SK-N-SH (cell line): ENCODE measurements around the gene AGO1. TPM values are rescaled to one million over a fixed set of nuclear protein-coding genes. Genes with fewer than 3 reads are reported as not detected.

ENCODE experiments used
- CTCF ChIA-PET: fragments of 300-600, 350-600 bp; formaldehyde crosslinking; extraction: SDS; loops from one replicate; lab custom pipeline; 2021; lab: Yijun Ruan, JAX
- POLR2A ChIA-PET: fragments of 350-600 bp; sonication (Branson Sonifier 250); formaldehyde crosslinking; extraction: SDS; loops from one replicate; lab custom pipeline; 2020; ENCODE audit warnings: antibody characterized with exemption, inconsistent platforms; lab: Yijun Ruan, JAX
- DNase-seq: peaks from one replicate; pipeline ENCODE4 v3.0.0; 2012
- H2AFZ ChIP-seq: fragments of 200-600 bp; sonication (generic); 2 replicates; pipeline ENCODE4 v1.8.1; 2016; ENCODE audit warnings: antibody characterized with exemption, mild to moderate bottlenecking, low read depth
- H3F3A ChIP-seq: fragments of 200-600 bp; sonication (generic); replicated peaks from 2 replicates; pipeline ENCODE3; 2016; ENCODE audit warnings: antibody characterized with exemption, mild to moderate bottlenecking; ENCODE audit not compliant: insufficient read depth
- H3K27ac ChIP-seq, 2 experiments: fragments of 200-500 bp in 1 of 2; fragments of 200-600 bp in 1 of 2; sonication (Bioruptor generic) in 1 of 2; sonication (generic), shearing (Covaris generic) in 1 of 2; 2 replicates each; pipeline versions ENCODE4 v1.5.1 to v1.6.1; 2014 to 2016; ENCODE audit warnings: low read depth in 2 of 2, inconsistent platforms in 1 of 2, low read length in 1 of 2, mild to moderate bottlenecking in 1 of 2, mixed read lengths in 1 of 2
- H3K27me3 ChIP-seq: fragments of 200-600 bp; sonication (generic), shearing (Covaris generic); 2 replicates; pipeline ENCODE4 v1.6.1; 2016; ENCODE audit warnings: mixed run types; ENCODE audit not compliant: insufficient read depth
- H3K36me3 ChIP-seq, 2 experiments: fragments of 200-500 bp in 1 of 2; fragments of 200-600 bp in 1 of 2; sonication (Bioruptor generic) in 1 of 2; sonication (generic) in 1 of 2; replicated peaks in 1 of 2; 2 replicates each; pipeline versions ENCODE3 to v1.5.1; 2014 to 2016; ENCODE audit warnings: low read length in 1 of 2, mild to moderate bottlenecking in 1 of 2; ENCODE audit not compliant: insufficient read depth in 2 of 2, control insufficient read depth in 1 of 2
- H3K4me1 ChIP-seq, 2 experiments: fragments of 200-500 bp in 1 of 2; fragments of 200-600 bp in 1 of 2; sonication (Bioruptor generic) in 1 of 2; sonication (generic), shearing (Covaris generic) in 1 of 2; 2 replicates each; pipeline versions ENCODE4 v1.5.1 to v1.6.1; 2014 to 2016; ENCODE audit warnings: low read depth in 1 of 2, low read length in 1 of 2, mixed run types in 1 of 2; ENCODE audit not compliant: insufficient read depth in 2 of 2, control insufficient read depth in 1 of 2
- H3K4me2 ChIP-seq: fragments of 200-600 bp; sonication (generic), shearing (Covaris generic); 2 replicates; pipeline ENCODE4 v1.6.1; 2017; ENCODE audit warnings: mixed run types
- H3K4me3 ChIP-seq, 2 experiments: fragments of 200-500 bp in 1 of 2; fragments of 200-600 bp in 1 of 2; sonication (Bioruptor generic) in 1 of 2; sonication (generic), shearing (Covaris generic) in 1 of 2; 2 replicates each; pipeline versions ENCODE4 v1.5.1 to v1.8.1; 2014 to 2016; ENCODE audit warnings: low read depth in 2 of 2, inconsistent platforms in 1 of 2, low read length in 1 of 2, mild to moderate bottlenecking in 1 of 2, mixed read lengths in 1 of 2, moderate library complexity in 1 of 2
- H3K79me2 ChIP-seq: fragments of 200-600 bp; sonication (generic); 2 replicates; pipeline ENCODE4 v1.8.1; 2017; ENCODE audit warnings: mild to moderate bottlenecking; ENCODE audit not compliant: insufficient read depth
- H3K9ac ChIP-seq: fragments of 200-600 bp; sonication (generic); 2 replicates; pipeline ENCODE4 v1.6.1; 2017; ENCODE audit warnings: mixed run types
- H3K9me2 ChIP-seq: fragments of 200-600 bp; sonication (generic); 2 replicates; pipeline ENCODE4 v1.6.1; 2017; ENCODE audit warnings: mixed run types
- H3K9me3 ChIP-seq: fragments of 200-600 bp; sonication (generic); 2 replicates; pipeline ENCODE4 v1.6.1; 2017; ENCODE audit warnings: mixed run types, mild to moderate bottlenecking, moderate library complexity
- H4K20me1 ChIP-seq: fragments of 200-600 bp; sonication (generic); 2 replicates; pipeline ENCODE4 v1.6.1; 2017; ENCODE audit warnings: mild to moderate bottlenecking, mixed run types; ENCODE audit not compliant: insufficient read depth
- EP300 ChIP-seq, 2 experiments: IDR thresholded peaks; 2 replicates each; pipeline versions ENCODE4 v1.4.0 to v1.6.1; 2012; ENCODE audit warnings: borderline replicate concordance in 1 of 2, low read depth in 1 of 2, low read length in 1 of 2
- EZH2phosphoT487 ChIP-seq: fragments of 200-600 bp; sonication (generic); IDR thresholded peaks from 2 replicates; pipeline ENCODE4 v1.6.1; 2017; ENCODE audit warnings: low read depth, mixed run types, mild to moderate bottlenecking, antibody characterized with exemption, moderate library complexity, borderline replicate concordance
- FOXJ3 ChIP-seq: sonication (generic); formaldehyde crosslinking; IDR thresholded peaks from 2 replicates; pipeline ENCODE4 v1.5.1; 2020; ENCODE audit warnings: mild to moderate bottlenecking, missing genetic modification reagents
- FOXM1 ChIP-seq: IDR thresholded peaks from 2 replicates; pipeline ENCODE4 v1.4.0; 2012; ENCODE audit warnings: low read depth, mild to moderate bottlenecking
- GABPA ChIP-seq: IDR thresholded peaks from 2 replicates; pipeline ENCODE4 v1.4.0; 2012; ENCODE audit warnings: low read depth, mild to moderate bottlenecking
- IRF3 ChIP-seq: fragments of 150-350 bp; IDR thresholded peaks from 2 replicates; pipeline ENCODE4 v1.6.1; 2016; ENCODE audit warnings: mild to moderate bottlenecking, low read depth, low read length
- MAX ChIP-seq: IDR thresholded peaks from 2 replicates; pipeline ENCODE4 v1.4.0; 2012; ENCODE audit warnings: low read depth
- MEF2A ChIP-seq: IDR thresholded peaks from 2 replicates; pipeline ENCODE4 v1.4.0; 2012; ENCODE audit warnings: low read depth, borderline replicate concordance
- MXI1 ChIP-seq: IDR thresholded peaks from 2 replicates; pipeline ENCODE4 v1.6.1; 2012; ENCODE audit warnings: mild to moderate bottlenecking, low read depth, low read length, improper control_type of control experiment
- NFIC ChIP-seq: IDR thresholded peaks from 2 replicates; pipeline ENCODE4 v1.4.0; 2012; ENCODE audit warnings: borderline replicate concordance
- RFX5 ChIP-seq: IDR thresholded peaks from 2 replicates; pipeline ENCODE4 v1.6.1; 2012; ENCODE audit warnings: mild to moderate bottlenecking, improper control_type of control experiment, low read length
- SMC3 ChIP-seq: IDR thresholded peaks from 2 replicates; pipeline ENCODE4 v1.6.1; 2012; ENCODE audit warnings: low read depth, low read length, improper control_type of control experiment
- TAF1 ChIP-seq: IDR thresholded peaks from 2 replicates; pipeline ENCODE4 v1.6.1; 2012; ENCODE audit warnings: low read depth, mild to moderate bottlenecking, low read length, moderate library complexity, borderline replicate concordance
- TCF12 ChIP-seq: IDR thresholded peaks from 2 replicates; pipeline ENCODE4 v1.4.0; 2012
- YY1 ChIP-seq: IDR thresholded peaks from 2 replicates; pipeline ENCODE4 v1.4.0; 2012; ENCODE audit warnings: low read depth, mild to moderate bottlenecking
- ZBTB33 ChIP-seq: IDR thresholded peaks from 2 replicates; pipeline ENCODE4 v1.4.0; 2012; ENCODE audit warnings: low read depth, borderline replicate concordance
- WGBS: methylation state at CpG from one replicate; pipeline ENCODE4 v1.1.6; 2017; ENCODE audit warnings: low lambda C conversion rate; 5-methylcytosine and 5-hydroxymethylcytosine counted together
- polyA plus RNA-seq, 3 experiments: library from polyadenylated mRNA; depleted of rRNA; stranded (reverse); fragments of >200 nt; gene quantifications; 2 replicates each; pipeline ENCODE4 v1.2.3, GENCODE V29; 2012
- TF ChIP-seq, protein P1 (sequence below): IDR thresholded peaks from 2 replicates; pipeline ENCODE4 v1.6.1; 2012; ENCODE audit warnings: mild to moderate bottlenecking, low read depth, low read length, moderate library complexity
- TF ChIP-seq, protein P2 (sequence below): IDR thresholded peaks from 2 replicates; pipeline ENCODE4 v1.4.0; 2012; ENCODE audit warnings: low read depth, borderline replicate concordance

AGO1 gene
- polyA plus RNA-seq, 1 of the 3 experiments (the other 2 are of a cell fraction): 7.8 TPM

- Histone ChIP-seq H3K79me2 (peaks cover 38% of the 10 kb centered on the region), H3K27ac (no peak overlapping the region), H2AFZ (no peak overlapping the region), H3K9me2 (no peaks in the 10 kb centered on the region), H3K4me3 (no peak overlapping the region), H3K4me2 (no peak overlapping the region), H3K9ac (no peak overlapping the region), H3K27me3 (no peaks in the 10 kb centered on the region), H3F3A (peaks cover 5% of the 10 kb centered on the region), H3K36me3 (peaks cover 27 to 31% of the 10 kb centered on the region in 2 experiments), H3K9me3 (no peaks in the 10 kb centered on the region), H3K4me1 (no peaks in the 10 kb centered on the region), H4K20me1 (no peaks in the 10 kb centered on the region)
- WGBS: 91% methylated on average over 1 of the region's 1 CpG
- CTCF ChIA-PET: no interaction called here
- TF ChIP-seq YY1 (no peak), MXI1 (no peak), RFX5 (no peak), FOXM1 (no peak), MEF2A (no peak), TCF12 (no peak), MAX (no peak), ZBTB33 (no peak), TAF1 (no peak), FOXJ3 (CRISPR knock-in tag) (no peak), EZH2phosphoT487 (no peak), SMC3 (no peak), NFIC (no peak), IRF3 (no peak), EP300 (IDR thresholded peaks at IDR 0.05; ENCODE audit: borderline replicate concordance in 1 of 2, low read depth in 1 of 2, low read length in 1 of 2) (no peak), GABPA (no peak)
- TF ChIP-seq, protein P1, sequence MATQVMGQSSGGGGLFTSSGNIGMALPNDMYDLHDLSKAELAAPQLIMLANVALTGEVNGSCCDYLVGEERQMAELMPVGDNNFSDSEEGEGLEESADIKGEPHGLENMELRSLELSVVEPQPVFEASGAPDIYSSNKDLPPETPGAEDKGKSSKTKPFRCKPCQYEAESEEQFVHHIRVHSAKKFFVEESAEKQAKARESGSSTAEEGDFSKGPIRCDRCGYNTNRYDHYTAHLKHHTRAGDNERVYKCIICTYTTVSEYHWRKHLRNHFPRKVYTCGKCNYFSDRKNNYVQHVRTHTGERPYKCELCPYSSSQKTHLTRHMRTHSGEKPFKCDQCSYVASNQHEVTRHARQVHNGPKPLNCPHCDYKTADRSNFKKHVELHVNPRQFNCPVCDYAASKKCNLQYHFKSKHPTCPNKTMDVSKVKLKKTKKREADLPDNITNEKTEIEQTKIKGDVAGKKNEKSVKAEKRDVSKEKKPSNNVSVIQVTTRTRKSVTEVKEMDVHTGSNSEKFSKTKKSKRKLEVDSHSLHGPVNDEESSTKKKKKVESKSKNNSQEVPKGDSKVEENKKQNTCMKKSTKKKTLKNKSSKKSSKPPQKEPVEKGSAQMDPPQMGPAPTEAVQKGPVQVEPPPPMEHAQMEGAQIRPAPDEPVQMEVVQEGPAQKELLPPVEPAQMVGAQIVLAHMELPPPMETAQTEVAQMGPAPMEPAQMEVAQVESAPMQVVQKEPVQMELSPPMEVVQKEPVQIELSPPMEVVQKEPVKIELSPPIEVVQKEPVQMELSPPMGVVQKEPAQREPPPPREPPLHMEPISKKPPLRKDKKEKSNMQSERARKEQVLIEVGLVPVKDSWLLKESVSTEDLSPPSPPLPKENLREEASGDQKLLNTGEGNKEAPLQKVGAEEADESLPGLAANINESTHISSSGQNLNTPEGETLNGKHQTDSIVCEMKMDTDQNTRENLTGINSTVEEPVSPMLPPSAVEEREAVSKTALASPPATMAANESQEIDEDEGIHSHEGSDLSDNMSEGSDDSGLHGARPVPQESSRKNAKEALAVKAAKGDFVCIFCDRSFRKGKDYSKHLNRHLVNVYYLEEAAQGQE: no peak
- TF ChIP-seq, protein P2, sequence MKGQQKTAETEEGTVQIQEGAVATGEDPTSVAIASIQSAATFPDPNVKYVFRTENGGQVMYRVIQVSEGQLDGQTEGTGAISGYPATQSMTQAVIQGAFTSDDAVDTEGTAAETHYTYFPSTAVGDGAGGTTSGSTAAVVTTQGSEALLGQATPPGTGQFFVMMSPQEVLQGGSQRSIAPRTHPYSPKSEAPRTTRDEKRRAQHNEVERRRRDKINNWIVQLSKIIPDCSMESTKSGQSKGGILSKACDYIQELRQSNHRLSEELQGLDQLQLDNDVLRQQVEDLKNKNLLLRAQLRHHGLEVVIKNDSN: no peak
- no peak for DNase-seq
- POLR2A ChIA-PET: no interaction called here
Observed at GRCh38 chr1:35968396-35968795, 85.4 kb downstream of the AGO1 start.
